ENCODE results near the gene GPR26. TPM values are rescaled to one million over a fixed set of nuclear protein-coding genes. Genes with fewer than 3 reads are reported as not detected.

GPR26 gene
- total and polyA plus RNA-seq, 2 of the 4 experiments (the other 2 are of a cell fraction) = not detected

DNA sequence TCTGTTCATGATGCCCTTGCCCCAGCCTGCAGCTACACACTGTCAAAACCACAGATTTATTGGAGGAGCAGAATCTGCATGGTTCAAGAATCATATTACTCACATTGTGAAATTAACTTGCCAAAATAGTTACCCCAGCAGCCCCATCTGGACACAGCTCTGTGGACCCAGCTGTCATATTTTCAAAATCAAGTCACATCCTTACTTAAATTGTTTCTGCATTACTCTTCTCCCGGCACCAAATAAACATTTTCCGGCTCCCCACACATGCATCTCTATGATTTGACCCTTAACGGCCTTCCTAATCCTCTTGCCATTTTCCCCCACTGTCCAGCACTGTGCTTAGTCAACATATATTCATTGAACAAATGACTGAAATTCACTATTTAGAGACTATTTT is 43.8 kb upstream of the GPR26 start:
- Histone ChIP-seq H3K9me3 (ENCODE audit: control insufficient read depth, insufficient read depth, low read length) (peaks cover 33% of the 10 kb centered on the region), H3K4me2 (ENCODE audit: low read depth, low read length) (no peak overlapping the region), H3K79me1 (ENCODE audit: low read depth in 1 of 2, low read length in 2 of 2) (no peaks in the 10 kb centered on the region), H2AK9ac (replicated peaks; ENCODE audit: low read depth, low read length, poor library complexity) (no peak overlapping the region), H3K27me3 (ENCODE audit: control insufficient read depth, insufficient read depth, low read length) (no peaks in the 10 kb centered on the region), H3K27ac (ENCODE audit: insufficient read depth, low read length) (no peak overlapping the region), H3K9me1 (ENCODE audit: insufficient read depth, low read length) (no peaks in the 10 kb centered on the region), H2BK20ac (ENCODE audit: low read depth, low read length) (no peak overlapping the region), H3K23ac (ENCODE audit: low read depth, low read length) (no peak overlapping the region), H4K8ac (ENCODE audit: low read depth in 2 of 2, low read length in 2 of 2) (no peak overlapping the region), H3K18ac (ENCODE audit: low read depth, low read length) (no peak overlapping the region), H4K91ac (ENCODE audit: insufficient read depth, low read depth, low read length) (no peak overlapping the region), H2BK5ac (ENCODE audit: low read depth, low read length, poor library complexity, severe bottlenecking) (no peak overlapping the region), H3K4ac (ENCODE audit: low read depth, low read length) (no peak overlapping the region), H3K9ac (ENCODE audit: low read depth, low read length) (no peak overlapping the region), H4K20me1 (ENCODE audit: insufficient read depth, low read length) (no peaks in the 10 kb centered on the region), H3K4me3 (ENCODE audit: insufficient read depth, low read depth, low read length) (no peak overlapping the region), H3K56ac (ENCODE audit: extremely low read depth, insufficient read depth, low read length) (no peak overlapping the region), H3K36me3 (ENCODE audit: control insufficient read depth, insufficient read depth, low read length) (no peaks in the 10 kb centered on the region), H3K14ac (replicated peaks; ENCODE audit: low read depth, low read length) (no peak overlapping the region), H2BK15ac (ENCODE audit: low read depth, low read length) (no peak overlapping the region), H2AFZ (replicated peaks; ENCODE audit: low read length, poor library complexity) (no peak overlapping the region), H2BK120ac (ENCODE audit: low read depth, low read length) (no peak overlapping the region), H2AK5ac (ENCODE audit: low read depth, low read length) (no peak overlapping the region), H4K5ac (ENCODE audit: low read depth, low read length) (no peak overlapping the region), H3K4me1 (ENCODE audit: control insufficient read depth, insufficient read depth, low read length) (no peaks in the 10 kb centered on the region)
- dilution Hi-C loops (cut with HindIII; ENCODE audit: low sequenced_read_pairs, unreplicated experiment) (no loop called here), intact Hi-C loops (cut with micrococcal nuclease) (no loop called here), in situ Hi-C loops (cut with MboI; ENCODE audit: low sequenced_read_pairs) (no loop called here)
- BruUV-seq (replicated peaks) = no TSS peak
- CTCF ChIA-PET = no interaction called here
- DNase-seq (no peak), ATAC-seq (ENCODE audit: low read depth) (no peak)
- TF ChIP-seq RFX5 (IDR thresholded peaks at IDR 0.05; ENCODE audit: low read depth, low read length) (no peak), NFE2L2 (IDR thresholded peaks at IDR 0.05; ENCODE audit: low read depth, low read length) (no peak), CTCF (conservative IDR thresholded peaks at IDR 0.05; ENCODE audit: low read depth, low read length) (no peak), CEBPB (IDR thresholded peaks at IDR 0.05; ENCODE audit: low read depth, low read length) (no peak), RCOR1 (IDR thresholded peaks at IDR 0.05; ENCODE audit: insufficient replicate concordance, low read length) (no peak), POLR2A (IDR thresholded peaks at IDR 0.05; ENCODE audit: low read depth, low read length) (no peak)
- POLR2A ChIA-PET (ENCODE audit: unreplicated experiment) = no interaction called here
- WGBS, 2 experiments (ENCODE audit: extremely low coverage in 2 of 2, insufficient read length in 1 of 2) = 68% methylated on average over 2 of the region's 3 CpGs; no CpG with 5 or more reads in 1 of the 2 experiments

All from IMR-90 (cell line).